ENCODE results near the gene NDUFAF7.
A peak's percentile ranks its signal among the peaks of the same experiment; 100 is the strongest.
"Not testable (repeated sequence)": the region's sequence is repeated elsewhere in the genome, so short reads cannot be mapped to it uniquely, and the experiment has no call there.

NDUFAF7 gene
- long read RNA-seq, donor 1, partial matches to known transcripts: 0 of 2 reads
- long read RNA-seq, donor 1, other reads (novel, unspliced or antisense): 0 of 2 reads
- long read RNA-seq, donor 2: 0 reads
- long read RNA-seq, donor 3, partial matches to known transcripts: 0 of 3 reads
- long read RNA-seq, donor 3, other reads (novel, unspliced or antisense): 0 of 3 reads
- long read RNA-seq, donor 4, partial matches to known transcripts: 0 of 1 reads
- long read RNA-seq, donor 4, other reads (novel, unspliced or antisense): 0 of 1 reads
- long read RNA-seq, donor 5, partial matches to known transcripts: 0 of 2 reads
- long read RNA-seq, donor 5, other reads (novel, unspliced or antisense): 0 of 2 reads
- long read RNA-seq, donor 6, partial matches to known transcripts: 0 of 1 reads
- long read RNA-seq, donor 6, other reads (novel, unspliced or antisense): 0 of 1 reads
- long read RNA-seq, donor 7, partial matches to known transcripts: 0 of 4 reads
- long read RNA-seq, donor 7, other reads (novel, unspliced or antisense): 0 of 4 reads
- long read RNA-seq, donor 8, partial matches to known transcripts: 0 of 1 reads
- long read RNA-seq, donor 8, other reads (novel, unspliced or antisense): 0 of 1 reads

GRCh38 chr2:37231241-37232130 is at the start of gene NDUFAF7, which contains the start of gene CEBPZ:
NDUFAF7 (plus strand) TSS chr2:37231658; CDS start chr2:37231706, 48 bp downstream.
CEBPZ (minus strand) TSS chr2:37231596; CDS start chr2:37231567, 29 bp downstream.
- peak; percentile 89 for DNase-seq

GRCh38 chr2:37181726-37182684 is 49.5 kb upstream of the NDUFAF7 start:
- DNase-seq: no peak

- no peak for DNase-seq
Measured at GRCh38 chr2:37188570-37188969, 42.9 kb upstream of the NDUFAF7 start, which contains the start of gene SULT6B1. SULT6B1 (minus strand) TSS chr2:37188670; CDS start chr2:37188640, 30 bp downstream.

GRCh38 chr2:37189452-37190153 is 41.9 kb upstream of the NDUFAF7 start:
- DNase-seq: no peak

GRCh38 chr2:37190290-37190689 is 41.2 kb upstream of the NDUFAF7 start:
- DNase-seq: no peak

GRCh38 chr2:37191253-37191652 is 40.2 kb upstream of the NDUFAF7 start:
- no peak for DNase-seq

GRCh38 chr2:37191747-37192146 is 39.7 kb upstream of the NDUFAF7 start:
- DNase-seq: no peak

GRCh38 chr2:37192551-37192950 is 38.9 kb upstream of the NDUFAF7 start:
- DNase-seq: no peak

GRCh38 chr2:37195862-37196319 is 35.6 kb upstream of the NDUFAF7 start:
- not testable (repeated sequence) for DNase-seq

- DNase-seq: peak; percentile 99
Measured at GRCh38 chr2:37196320-37197195, 34.9 kb upstream of the NDUFAF7 start, which contains the start of gene CEBPZOS. CEBPZOS (plus strand) TSS chr2:37196496; CDS start chr2:37199705, 3,209 bp downstream.

- no peak for DNase-seq
Measured at GRCh38 chr2:37198681-37199065, 32.8 kb upstream of the NDUFAF7 start.

GRCh38 chr2:37201208-37201607 is 30.2 kb upstream of the NDUFAF7 start:
- DNase-seq: no peak

GRCh38 chr2:37201766-37202165 is 29.7 kb upstream of the NDUFAF7 start:
- no peak for DNase-seq

GRCh38 chr2:37203708-37204107 is 27.8 kb upstream of the NDUFAF7 start:
- no peak for DNase-seq

GRCh38 chr2:37205071-37205661 is 26.3 kb upstream of the NDUFAF7 start:
- DNase-seq: not testable (repeated sequence)

- no peak for DNase-seq
Measured at GRCh38 chr2:37205689-37206341, 25.6 kb upstream of the NDUFAF7 start.

- DNase-seq: not testable (repeated sequence)
Measured at GRCh38 chr2:37206760-37207159, 24.7 kb upstream of the NDUFAF7 start.

GRCh38 chr2:37211212-37211611 is 20.2 kb upstream of the NDUFAF7 start:
- DNase-seq: no peak
